Prostate gland (tissue), 2 donors: Measurements from ENCODE around the gene RNF186. TPM values are rescaled to one million over a fixed set of nuclear protein-coding genes. Genes with fewer than 3 reads are reported as not detected.

Source experiments
- DNase-seq: peaks from one replicate; pipeline ENCODE4 v3.0.0-alpha.2; 2019; ENCODE audit warnings: low spot score
- H3K27ac ChIP-seq, 2 donors: fragments of 200-600 bp; sonication (generic); 2 replicates each; pipeline ENCODE4 v1.5.1; 2017 to 2019
- H3K27me3 ChIP-seq: fragments of 200-600 bp; sonication (generic); replicated peaks from 2 replicates; pipeline ENCODE4 v1.5.1; 2019; ENCODE audit not compliant: insufficient read depth
- H3K36me3 ChIP-seq, 2 donors: fragments of 200-600 bp; sonication (generic); 1 replicate in 1 of 2; 2 replicates in 1 of 2; pipeline versions ENCODE4 v1.5.1 to v1.8.1; 2017 to 2019
- H3K4me1 ChIP-seq: fragments of 200-600 bp; sonication (generic); replicated peaks from 2 replicates; pipeline ENCODE4 v1.5.1; 2019
- H3K4me3 ChIP-seq, 2 donors: fragments of 200-600 bp; sonication (generic); 2 replicates each; pipeline ENCODE4 v1.5.1; 2017 to 2019
- H3K9me3 ChIP-seq: fragments of 200-600 bp; sonication (generic); 2 replicates; pipeline ENCODE4 v1.5.1; 2017
- CTCF ChIP-seq, 4 experiments: fragments of 200-600 bp in 2 of 4; fragments of 450-650 bp in 2 of 4; sonication (generic) in 2 of 4; IDR thresholded peaks; 1 replicate in 3 of 4; 2 replicates in 1 of 4; pipeline ENCODE4 v1.5.1; 2016 to 2019; ENCODE audit warnings: antibody characterized with exemption in 4 of 4, mild to moderate bottlenecking in 2 of 4, moderate library complexity in 2 of 4
- POLR2A ChIP-seq: fragments of 450-650 bp; IDR thresholded peaks from one replicate; pipeline ENCODE4 v1.6.1; 2016; ENCODE audit warnings: antibody characterized with exemption, mild to moderate bottlenecking
- POLR2AphosphoS5 ChIP-seq: sonication (generic); formaldehyde crosslinking; IDR thresholded peaks from one replicate; pipeline ENCODE4 v1.6.1; 2017; ENCODE audit warnings: antibody characterized with exemption
- WGBS: methylation state at CpG from one replicate; pipeline ENCODE4 v1.1.5; 2018; 5-methylcytosine and 5-hydroxymethylcytosine counted together
- intact Hi-C: fragments of 100-400 bp; cut with DNase I; formaldehyde crosslinking; loops from one replicate; pipeline ENCODE4 v1.14.2; 2022
- total RNA-seq, 2 donors: library from RNA; depleted of rRNA; stranded (reverse); fragments of >200 nt; gene quantifications; one replicate each; pipeline ENCODE4 v1.1.0, GENCODE V29; 2016

RNF186 gene
- total RNA-seq, 2 donors from 2014 or later = not detected

GRCh38 chr1:19812875-19813642, 2.0 kb downstream of the RNF186 start:
- DNase-seq = no peak
- TF ChIP-seq CTCF (IDR thresholded peaks at IDR 0.05) (no peak), POLR2AphosphoS5 (no peak), POLR2A (no peak)
- 60% methylated on average over 15 of the region's 15 CpGs for WGBS
- Histone ChIP-seq H3K36me3 (no peaks in the 10 kb centered on the region), H3K27me3 (no peaks in the 10 kb centered on the region), H3K9me3 (no peaks in the 10 kb centered on the region), H3K4me1 (no peaks in the 10 kb centered on the region), H3K27ac (no peak overlapping the region), H3K4me3 (no peak overlapping the region)
- intact Hi-C loops = no loop called here

GRCh38 chr1:19811206-19811851, 3.8 kb downstream of the RNF186 start:
- peak overlapping the region in 1 of 2 donors; percentile 0 for H3K27ac ChIP-seq
- TF ChIP-seq POLR2AphosphoS5 (no peak), CTCF (IDR thresholded peaks at IDR 0.05) (peak in 3 of 4 experiments; percentile 25 to 54 (median 45))
- H3K36me3 ChIP-seq = no peaks in the 10 kb centered on the region
- H3K4me1 ChIP-seq = no peaks in the 10 kb centered on the region
- no peak for DNase-seq
- WGBS = 76% methylated on average over 5 of the region's 5 CpGs
- no peak overlapping the region for H3K4me3 ChIP-seq
- H3K27me3 ChIP-seq = no peaks in the 10 kb centered on the region
- intact Hi-C loops = no loop called here
- H3K9me3 ChIP-seq = no peaks in the 10 kb centered on the region

- no peak for TF ChIP-seq CTCF (IDR thresholded peaks at IDR 0.05)
- no peak for TF ChIP-seq POLR2A
- no peak for TF ChIP-seq POLR2AphosphoS5
- Histone ChIP-seq H3K36me3 (no peaks in the 10 kb centered on the region), H3K4me3 (no peak overlapping the region), H3K27ac (no peak overlapping the region), H3K27me3 (no peaks in the 10 kb centered on the region), H3K9me3 (no peaks in the 10 kb centered on the region), H3K4me1 (no peaks in the 10 kb centered on the region)
- 82% methylated on average over 13 of the region's 13 CpGs for whole genome bisulfite sequencing
- no peak for DNase-seq
- intact Hi-C loops = loop anchor here (10.0 kb wide), 1 partner anchor 94 kb away; no protein-coding TSS in a partner anchor
Measured at GRCh38 chr1:19809044-19809750, 5.9 kb downstream of the RNF186 start.

- no peak overlapping the region for H3K27ac ChIP-seq
- intact Hi-C loops = loop anchor here (10.0 kb wide), 1 partner anchor 94 kb away; no protein-coding TSS in a partner anchor
- no peak overlapping the region for H3K4me3 ChIP-seq
- no peaks in the 10 kb centered on the region for H3K36me3 ChIP-seq
- no peak for DNase-seq
- 84% methylated on average over 7 of the region's 7 CpGs for WGBS
- no peaks in the 10 kb centered on the region for H3K9me3 ChIP-seq
- no peaks in the 10 kb centered on the region for H3K27me3 ChIP-seq
- TF ChIP-seq POLR2A (no peak), POLR2AphosphoS5 (no peak), CTCF (IDR thresholded peaks at IDR 0.05) (no peak)
- H3K4me1 ChIP-seq = no peaks in the 10 kb centered on the region
Measured at GRCh38 chr1:19808351-19808750, 6.7 kb downstream of the RNF186 start.
